WERI-Rb-1 (cell line): ENCODE data around the gene OAF.

Experiments used
- DNase-seq: peaks from one replicate; pipeline ENCODE4 v3.0.0-alpha.2; 2020
- H3K27ac ChIP-seq: fragments of 250-450 bp; sonication (Bioruptor Pico); 2 replicates; pipeline ENCODE4 v1.5.1; 2020; ENCODE audit warnings: mild to moderate bottlenecking, moderate library complexity
- H3K27me3 ChIP-seq: fragments of 250-450 bp; sonication (Bioruptor Pico); 2 replicates; pipeline ENCODE4 v1.5.1; 2021; ENCODE audit warnings: mild to moderate bottlenecking, low read depth, moderate library complexity; ENCODE audit not compliant: insufficient read depth, severe bottlenecking
- H3K36me3 ChIP-seq: fragments of 250-450 bp; sonication (Bioruptor Pico); 2 replicates; pipeline ENCODE4 v1.5.1; 2020; ENCODE audit warnings: mild to moderate bottlenecking, moderate library complexity
- H3K4me3 ChIP-seq: 2 replicates; pipeline ENCODE4 v1.5.1; 2011; ENCODE audit warnings: low read depth, mild to moderate bottlenecking, control low read depth, low read length
- H3K9me3 ChIP-seq: fragments of 250-450 bp; sonication (Bioruptor Pico); 2 replicates; pipeline ENCODE4 v1.5.1; 2021; ENCODE audit warnings: mild to moderate bottlenecking, moderate library complexity; ENCODE audit not compliant: severe bottlenecking
- TF ChIP-seq, protein P1 (sequence below): IDR thresholded peaks from 2 replicates; pipeline ENCODE4 v1.5.1; 2011; ENCODE audit warnings: low read depth, mild to moderate bottlenecking, control low read depth, inconsistent platforms, low read length

The OAF gene

DNA sequence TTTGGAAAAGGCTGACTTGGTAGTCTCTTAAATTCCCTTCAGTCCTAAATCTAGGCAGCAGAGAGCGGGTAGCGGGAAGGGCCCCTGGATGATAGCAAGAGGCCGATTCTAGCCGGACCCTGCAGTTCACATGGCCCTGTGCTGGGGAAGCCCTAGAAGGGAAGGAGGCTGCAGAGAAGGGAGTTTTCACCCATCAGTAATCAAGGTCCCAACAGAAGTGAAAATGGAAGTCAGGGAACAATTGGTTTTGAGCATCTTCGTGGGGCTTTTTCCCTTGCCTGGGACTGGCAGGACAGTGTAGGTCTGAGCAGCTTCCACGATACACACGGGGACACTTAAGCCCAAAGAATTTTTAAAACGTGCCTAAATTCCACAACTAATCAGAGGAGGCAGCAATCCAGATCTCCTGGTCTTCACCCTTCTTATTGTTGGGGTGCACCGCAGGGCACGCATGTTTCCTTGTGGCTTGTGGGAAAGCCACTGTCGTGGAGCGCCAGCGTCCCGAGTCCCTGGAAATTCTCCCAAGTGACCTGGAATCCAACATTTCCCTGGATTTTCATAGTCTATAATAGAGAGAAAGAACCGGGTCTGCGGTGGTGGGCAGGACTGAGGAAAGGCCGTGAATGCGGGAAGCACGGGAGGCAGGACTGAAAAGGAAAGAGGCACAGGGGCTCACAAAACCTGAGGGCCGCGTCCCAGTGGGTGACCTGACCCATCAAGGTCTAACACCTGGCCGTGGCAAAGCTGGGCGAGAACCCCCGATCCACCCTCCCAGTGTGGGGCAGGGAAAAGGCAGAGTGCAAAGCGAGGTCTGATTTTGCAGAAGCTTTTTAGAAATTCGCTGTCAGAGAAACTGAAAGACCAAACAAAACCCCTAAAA lies 846 bp upstream of the OAF start:
- H3K27me3 ChIP-seq: peaks cover 7% of the 10 kb centered on the region
- no peaks in the 10 kb centered on the region for H3K36me3 ChIP-seq
- no peaks in the 10 kb centered on the region for H3K9me3 ChIP-seq
- peak overlapping the region; percentile 55 for H3K4me3 ChIP-seq
- H3K27ac ChIP-seq: no peak overlapping the region
- DNase-seq: no peak
- TF ChIP-seq, protein P1, sequence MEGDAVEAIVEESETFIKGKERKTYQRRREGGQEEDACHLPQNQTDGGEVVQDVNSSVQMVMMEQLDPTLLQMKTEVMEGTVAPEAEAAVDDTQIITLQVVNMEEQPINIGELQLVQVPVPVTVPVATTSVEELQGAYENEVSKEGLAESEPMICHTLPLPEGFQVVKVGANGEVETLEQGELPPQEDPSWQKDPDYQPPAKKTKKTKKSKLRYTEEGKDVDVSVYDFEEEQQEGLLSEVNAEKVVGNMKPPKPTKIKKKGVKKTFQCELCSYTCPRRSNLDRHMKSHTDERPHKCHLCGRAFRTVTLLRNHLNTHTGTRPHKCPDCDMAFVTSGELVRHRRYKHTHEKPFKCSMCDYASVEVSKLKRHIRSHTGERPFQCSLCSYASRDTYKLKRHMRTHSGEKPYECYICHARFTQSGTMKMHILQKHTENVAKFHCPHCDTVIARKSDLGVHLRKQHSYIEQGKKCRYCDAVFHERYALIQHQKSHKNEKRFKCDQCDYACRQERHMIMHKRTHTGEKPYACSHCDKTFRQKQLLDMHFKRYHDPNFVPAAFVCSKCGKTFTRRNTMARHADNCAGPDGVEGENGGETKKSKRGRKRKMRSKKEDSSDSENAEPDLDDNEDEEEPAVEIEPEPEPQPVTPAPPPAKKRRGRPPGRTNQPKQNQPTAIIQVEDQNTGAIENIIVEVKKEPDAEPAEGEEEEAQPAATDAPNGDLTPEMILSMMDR: no peak

DNA sequence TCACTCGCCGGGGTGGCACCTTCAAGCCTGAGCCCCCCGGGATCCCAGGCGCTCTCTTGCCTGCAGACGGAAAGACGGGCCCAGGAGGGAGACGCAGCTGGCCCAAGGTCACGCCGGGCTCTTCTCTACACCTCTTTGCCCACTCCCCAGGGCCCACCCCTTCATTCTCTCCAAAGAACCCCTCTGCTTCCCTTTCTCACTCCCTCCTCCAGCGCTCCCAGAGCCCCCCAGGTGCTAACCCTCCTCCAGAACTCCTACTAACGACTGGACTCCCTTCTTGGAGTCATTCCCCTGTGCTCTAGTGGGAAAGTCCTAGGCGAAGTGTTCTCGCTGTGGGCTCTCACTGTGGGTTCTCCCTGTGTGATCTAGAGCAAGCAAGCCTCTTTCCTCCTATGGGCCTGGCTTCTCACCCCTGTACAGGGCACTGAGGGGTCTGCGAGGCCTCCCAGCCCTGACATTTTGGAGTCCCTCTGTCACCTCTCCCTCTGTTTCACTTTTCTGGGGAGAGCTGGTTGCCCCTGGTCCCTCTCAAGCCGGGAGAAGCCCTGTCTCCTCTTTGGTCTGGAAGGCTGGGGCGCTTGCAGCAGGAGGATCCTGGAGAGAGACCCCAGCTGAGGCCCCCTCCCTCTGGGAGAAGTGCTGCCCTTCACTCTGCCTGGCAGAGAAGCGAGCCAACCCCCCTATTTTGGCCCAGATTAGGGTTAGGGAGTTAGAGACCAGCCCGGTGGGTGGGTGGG lies 858 bp downstream of the OAF start:
- no peak for DNase-seq
- no peaks in the 10 kb centered on the region for H3K36me3 ChIP-seq
- H3K27ac ChIP-seq: no peak overlapping the region
- peak overlapping the region; percentile 55 for H3K4me3 ChIP-seq
- TF ChIP-seq, protein P1: no peak
- no peaks in the 10 kb centered on the region for H3K9me3 ChIP-seq
- peaks cover 7% of the 10 kb centered on the region for H3K27me3 ChIP-seq

DNA sequence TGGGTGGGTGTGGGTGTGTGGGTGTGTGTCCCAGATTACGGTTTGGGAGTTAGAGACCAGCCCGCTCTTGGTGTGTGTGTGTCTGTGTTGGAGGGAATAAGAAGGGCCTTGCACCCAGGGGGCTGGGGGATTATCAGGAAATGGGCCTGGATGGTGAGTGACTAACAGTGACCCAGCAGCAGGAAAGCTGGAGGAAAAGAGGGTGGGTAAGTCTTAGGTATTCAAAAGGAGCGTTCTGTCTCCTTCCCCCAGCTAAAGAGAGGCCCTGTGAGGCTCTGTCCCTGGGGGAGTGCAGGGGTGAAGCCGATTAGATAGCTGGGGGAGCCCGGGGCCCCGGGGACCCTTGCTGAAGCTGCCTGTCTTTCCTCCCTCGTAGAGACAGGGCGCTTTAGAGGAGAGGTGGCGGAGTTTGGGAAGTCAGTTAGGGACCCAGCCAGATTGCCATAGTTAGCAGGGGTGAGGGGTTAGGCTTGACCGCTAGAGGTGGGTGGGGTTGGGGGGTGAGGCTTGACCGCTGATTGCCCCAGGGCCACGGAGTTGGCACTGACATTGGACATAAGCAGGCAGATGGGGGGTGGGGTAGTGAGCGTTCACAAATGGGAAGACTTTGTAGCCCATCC lies 1.5 kb downstream of the OAF start:
- no peak overlapping the region for H3K27ac ChIP-seq
- H3K9me3 ChIP-seq: no peaks in the 10 kb centered on the region
- TF ChIP-seq, protein P1: no peak
- H3K27me3 ChIP-seq: peaks cover 7% of the 10 kb centered on the region
- H3K36me3 ChIP-seq: no peaks in the 10 kb centered on the region
- no peak for DNase-seq
- no peak overlapping the region for H3K4me3 ChIP-seq

DNA sequence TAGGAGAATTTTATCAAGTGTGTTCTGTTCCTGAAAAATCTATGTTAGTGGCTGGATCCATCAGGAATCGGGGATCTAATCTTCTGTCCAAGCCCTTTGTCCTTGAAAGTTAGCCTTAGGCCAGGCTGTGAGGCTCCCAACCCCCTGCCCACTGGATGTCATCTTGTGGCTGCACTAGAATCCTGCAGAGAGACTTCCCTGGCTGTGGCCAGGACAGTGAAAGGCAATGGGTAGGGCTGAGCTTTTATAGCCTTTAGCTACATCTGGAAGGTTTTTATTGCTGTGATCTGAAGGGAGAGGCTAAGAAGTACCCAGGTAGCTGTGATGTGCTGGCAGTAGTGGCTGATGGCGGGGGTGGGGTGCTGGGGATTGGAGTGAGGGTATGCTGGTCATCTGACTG lies 2.1 kb downstream of the OAF start:
- Histone ChIP-seq H3K27ac (no peak overlapping the region), H3K27me3 (peaks cover 7% of the 10 kb centered on the region), H3K9me3 (no peaks in the 10 kb centered on the region), H3K4me3 (no peak overlapping the region), H3K36me3 (no peaks in the 10 kb centered on the region)
- TF ChIP-seq, protein P1: no peak
- DNase-seq: no peak

DNA sequence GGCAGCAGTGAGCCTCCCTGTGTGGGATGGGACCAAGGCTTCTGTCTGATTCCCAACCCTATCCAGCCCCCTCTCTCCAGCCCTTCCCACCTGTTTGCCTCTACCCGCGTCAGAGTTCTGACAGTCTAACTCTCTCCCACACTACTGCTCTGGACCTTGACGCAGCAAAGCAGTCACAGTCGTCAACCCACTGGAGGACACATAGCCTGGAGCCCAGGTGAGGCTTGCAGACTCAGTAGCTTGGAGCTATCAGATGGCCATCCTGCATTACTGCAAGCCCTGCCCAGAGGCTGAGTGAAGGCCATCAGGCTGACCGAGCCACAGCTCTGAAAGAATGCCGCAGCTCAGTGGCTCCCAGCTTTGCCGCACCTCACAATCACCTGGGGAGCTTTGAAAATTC lies 3.7 kb downstream of the OAF start:
- no peak overlapping the region for H3K4me3 ChIP-seq
- TF ChIP-seq, protein P1: no peak
- peaks cover 7% of the 10 kb centered on the region for H3K27me3 ChIP-seq

More for the DNA sequence above, 3.7 kb downstream of the OAF start:
- H3K27ac ChIP-seq: no peak overlapping the region
- DNase-seq: no peak
- H3K9me3 ChIP-seq: no peaks in the 10 kb centered on the region
- H3K36me3 ChIP-seq: no peaks in the 10 kb centered on the region
